ENCODE results near the gene VAMP1. TPM values are rescaled to one million over a fixed set of nuclear protein-coding genes. Genes with fewer than 3 reads are reported as not detected.

The VAMP1 gene
- total and polyA plus RNA-seq, 9 of the 15 experiments (the other 6 are each of a cell fraction or from before 2014, with no cell fraction given): 0.76 to 13.2 (median 4.2) TPM

DNA sequence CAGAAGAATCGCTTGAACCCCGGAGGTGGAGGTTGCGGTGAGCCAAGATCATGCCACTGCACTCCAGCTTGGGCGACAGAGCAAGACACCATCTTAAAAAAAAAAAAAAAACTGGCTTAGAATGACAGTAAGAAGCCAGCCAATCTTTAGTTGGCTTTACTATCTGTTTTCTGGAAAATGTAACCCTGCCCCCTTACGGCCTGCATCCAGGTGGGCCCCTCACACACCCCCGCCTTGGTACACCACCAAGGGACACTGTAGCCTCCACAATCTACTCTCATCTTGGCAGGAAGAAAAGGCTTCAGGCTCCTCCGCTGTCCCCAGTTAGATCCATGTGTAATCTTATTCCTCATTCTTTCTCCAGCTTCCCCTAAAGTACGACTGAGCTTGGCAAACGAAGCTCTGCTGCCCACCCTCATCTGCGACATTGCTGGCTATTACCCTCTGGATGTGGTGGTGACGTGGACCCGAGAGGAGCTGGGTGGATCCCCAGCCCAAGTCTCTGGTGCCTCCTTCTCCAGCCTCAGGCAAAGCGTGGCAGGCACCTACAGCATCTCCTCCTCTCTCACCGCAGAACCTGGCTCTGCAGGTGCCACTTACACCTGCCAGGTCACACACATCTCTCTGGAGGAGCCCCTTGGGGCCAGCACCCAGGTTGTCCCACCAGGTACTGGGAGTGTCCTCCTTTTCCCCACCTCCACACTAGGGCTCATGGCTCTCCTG is 12.0 kb downstream of the VAMP1 start (continued):
- TF ChIP-seq MGA (IDR thresholded peaks at IDR 0.05): no peak
- TF ChIP-seq ZFPM2 (CRISPR knock-in tag; IDR thresholded peaks at IDR 0.05): no peak
